Fibroblast of lung (primary cell): ENCODE results near the gene OVOL2. TPM values are rescaled to one million over a fixed set of nuclear protein-coding genes. Genes with fewer than 3 reads are reported as not detected.

Source experiments
- DNase-seq, 2 donors: peaks; one replicate each; pipeline versions ENCODE4 v3.0.0 to v3.0.0-alpha.2; 2010; ENCODE audit warnings: low read depth in 2 of 2
- H2AFZ ChIP-seq: 2 replicates; pipeline ENCODE4 v1.5.1; 2012; ENCODE audit warnings: low read length, control low read depth, inconsistent platforms
- H3K27ac ChIP-seq: 2 replicates; pipeline ENCODE4 v1.5.1; 2011; ENCODE audit warnings: low read length, control low read depth; ENCODE audit not compliant: insufficient read depth
- H3K27me3 ChIP-seq: 2 replicates; pipeline ENCODE4 v1.5.1; 2011; ENCODE audit warnings: mild to moderate bottlenecking, low read length; ENCODE audit not compliant: control insufficient read depth, insufficient read depth
- H3K36me3 ChIP-seq: 2 replicates; pipeline ENCODE4 v1.5.1; 2011; ENCODE audit warnings: low read length; ENCODE audit not compliant: control insufficient read depth, insufficient read depth
- H3K4me1 ChIP-seq: 2 replicates; pipeline ENCODE4 v1.5.1; 2011; ENCODE audit warnings: low read length; ENCODE audit not compliant: control insufficient read depth, insufficient read depth; ENCODE audit errors: extremely low read depth
- H3K4me2 ChIP-seq: 2 replicates; pipeline ENCODE4 v1.5.1; 2011; ENCODE audit warnings: low read length, control low read depth; ENCODE audit not compliant: insufficient read depth; ENCODE audit errors: extremely low read depth
- H3K4me3 ChIP-seq, 4 experiments: fragments of 200-600 bp in 1 of 4; sonication (generic) in 1 of 4; replicated peaks in 1 of 4; 2 replicates each; pipeline ENCODE4 v1.5.1; 2011 to 2016; ENCODE audit warnings: low read length in 4 of 4, low read depth in 3 of 4, mild to moderate bottlenecking in 3 of 4, control low read depth in 2 of 4, inconsistent platforms in 1 of 4, mixed read lengths in 1 of 4; ENCODE audit not compliant: insufficient read depth in 1 of 4; ENCODE audit errors: control extremely low read depth in 1 of 4
- H3K79me2 ChIP-seq: 2 replicates; pipeline ENCODE4 v1.5.1; 2012; ENCODE audit warnings: mild to moderate bottlenecking, low read length, inconsistent platforms; ENCODE audit not compliant: control insufficient read depth, insufficient read depth
- H3K9ac ChIP-seq: 2 replicates; pipeline ENCODE4 v1.5.1; 2011; ENCODE audit warnings: mild to moderate bottlenecking, low read length, control low read depth; ENCODE audit not compliant: insufficient read depth
- H3K9me3 ChIP-seq: 2 replicates; pipeline ENCODE4 v1.5.1; 2012; ENCODE audit warnings: low read depth, low read length; ENCODE audit not compliant: control insufficient read depth, insufficient read depth
- H4K20me1 ChIP-seq: 2 replicates; pipeline ENCODE4 v1.5.1; 2011; ENCODE audit warnings: low read length; ENCODE audit not compliant: control insufficient read depth, insufficient read depth; ENCODE audit errors: extremely low read depth
- CTCF ChIP-seq, 2 donors: IDR thresholded peaks in 1 of 2; conservative IDR thresholded peaks in 1 of 2; 1 replicate in 1 of 2; 2 replicates in 1 of 2; pipeline ENCODE4 v1.5.1; 2011 to 2012; ENCODE audit warnings: low read length in 2 of 2, control low read depth in 1 of 2, inconsistent platforms in 1 of 2, low read depth in 1 of 2, mild to moderate bottlenecking in 1 of 2
- EZH2 ChIP-seq: IDR thresholded peaks from 2 replicates; pipeline ENCODE4 v1.5.1; 2012; ENCODE audit warnings: low read length, control low read depth, mild to moderate bottlenecking; ENCODE audit errors: missing control alignments
- polyA plus RNA-seq, 2 donors: library from polyadenylated mRNA; depleted of rRNA in 1 of 2; stranded (reverse) in 1 of 2; unstranded in 1 of 2; fragments of >200 nt; gene quantifications; 2 replicates each; pipeline ENCODE4 v1.2.1, GENCODE V29; 2011 to 2012; ENCODE audit warnings: missing spikeins in 1 of 2
- total RNA-seq: library from RNA; depleted of rRNA; stranded (reverse); fragments of >200 nt; gene quantifications from 2 replicates; pipeline ENCODE4 v1.2.1, GENCODE V29; 2014

OVOL2 gene
- total and polyA plus RNA-seq, 2 donors (not counting 1 experiment from before 2014, with no cell fraction given) = not detected

GRCh38 chr20:18057994-18058349 is 256 bp upstream of the OVOL2 start:
- Histone ChIP-seq H3K4me2 (no peak overlapping the region), H3K9me3 (no peaks in the 10 kb centered on the region), H3K9ac (no peak overlapping the region), H3K27ac (no peak overlapping the region), H3K36me3 (no peaks in the 10 kb centered on the region), H3K27me3 (peaks cover 45% of the 10 kb centered on the region), H3K4me3 (no peak overlapping the region), H3K4me1 (no peaks in the 10 kb centered on the region), H4K20me1 (no peaks in the 10 kb centered on the region), H3K79me2 (no peaks in the 10 kb centered on the region), H2AFZ (no peak overlapping the region)
- TF ChIP-seq CTCF (conservative IDR thresholded peaks at IDR 0.05 in 1 of 2, IDR thresholded peaks at IDR 0.05 in 1 of 2; ENCODE audit: low read depth in 1 of 2, low read length in 2 of 2) = no peak
- TF ChIP-seq EZH2 = no peak
- DNase-seq = no peak

- H3K79me2 ChIP-seq = no peaks in the 10 kb centered on the region
- DNase-seq = peak; percentile 1 to 8
- H3K9me3 ChIP-seq = no peaks in the 10 kb centered on the region
- TF ChIP-seq CTCF (conservative IDR thresholded peaks at IDR 0.05 in 1 of 2, IDR thresholded peaks at IDR 0.05 in 1 of 2; ENCODE audit: low read depth in 1 of 2, low read length in 2 of 2) (no peak), EZH2 (peak; percentile 91)
- H3K4me2 ChIP-seq = peak overlapping the region; percentile 35
- H3K36me3 ChIP-seq = no peaks in the 10 kb centered on the region
- no peak overlapping the region for H3K9ac ChIP-seq
- no peak overlapping the region for H3K27ac ChIP-seq
- H3K4me1 ChIP-seq = no peaks in the 10 kb centered on the region
- peaks cover 55% of the 10 kb centered on the region for H3K27me3 ChIP-seq
- H4K20me1 ChIP-seq = no peaks in the 10 kb centered on the region
- no peak overlapping the region for H3K4me3 ChIP-seq
- no peak overlapping the region for H2AFZ ChIP-seq
These were observed 1.3 kb downstream of the OVOL2 start for GRCh38 chr20:18056174-18057100.

GRCh38 chr20:18055261-18055660 is 2.5 kb downstream of the OVOL2 start:
- peaks cover 58% of the 10 kb centered on the region for H3K27me3 ChIP-seq

More at GRCh38 chr20:18055261-18055660, 2.5 kb downstream of the OVOL2 start:
- Histone ChIP-seq H3K4me3 (no peak overlapping the region), H3K9ac (no peak overlapping the region), H3K4me1 (no peaks in the 10 kb centered on the region), H3K36me3 (no peaks in the 10 kb centered on the region), H3K27ac (no peak overlapping the region), H2AFZ (no peak overlapping the region), H3K79me2 (no peaks in the 10 kb centered on the region), H4K20me1 (no peaks in the 10 kb centered on the region), H3K4me2 (no peak overlapping the region), H3K9me3 (no peaks in the 10 kb centered on the region)
- TF ChIP-seq CTCF (conservative IDR thresholded peaks at IDR 0.05 in 1 of 2, IDR thresholded peaks at IDR 0.05 in 1 of 2; ENCODE audit: low read depth in 1 of 2, low read length in 2 of 2) (no peak), EZH2 (peak; percentile 48)
- DNase-seq = no peak
